Myocyte (in vitro differentiated cells): ENCODE measurements around the gene NPHP4. TPM values are rescaled to one million over a fixed set of nuclear protein-coding genes. Genes with fewer than 3 reads are reported as not detected.

ENCODE experiments used
- DNase-seq: peaks from one replicate; pipeline ENCODE4 v3.0.0-alpha.2; 2012; ENCODE audit warnings: low read depth
- total RNA-seq: library from RNA; depleted of rRNA; stranded (reverse); fragments of >200 nt; gene quantifications from 2 replicates; pipeline ENCODE4 v1.2.3, GENCODE V29; 2014

Gene NPHP4
- total RNA-seq, 1 donor from 2014 or later: 2.9 TPM

DNA sequence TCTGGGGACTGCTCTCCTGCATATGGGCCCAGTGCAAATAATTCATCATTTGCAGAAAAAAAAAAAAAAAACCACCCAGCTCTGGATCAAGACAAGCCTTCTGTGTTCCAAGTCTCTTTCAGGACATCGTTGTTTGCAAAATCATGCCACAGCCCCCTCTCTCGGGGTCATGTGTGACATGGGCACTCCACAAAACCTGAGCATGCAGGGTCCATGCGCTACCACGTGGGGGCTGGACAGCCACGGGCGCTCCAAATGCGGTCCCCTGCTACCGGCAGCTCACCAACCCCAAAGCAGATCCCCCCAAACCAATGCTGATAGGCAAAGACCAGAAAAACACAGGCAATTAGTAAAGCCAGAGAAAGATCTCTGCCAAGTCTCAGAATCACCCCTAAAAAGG is 17.6 kb downstream of the NPHP4 start:
- DNase-seq: no peak

DNA sequence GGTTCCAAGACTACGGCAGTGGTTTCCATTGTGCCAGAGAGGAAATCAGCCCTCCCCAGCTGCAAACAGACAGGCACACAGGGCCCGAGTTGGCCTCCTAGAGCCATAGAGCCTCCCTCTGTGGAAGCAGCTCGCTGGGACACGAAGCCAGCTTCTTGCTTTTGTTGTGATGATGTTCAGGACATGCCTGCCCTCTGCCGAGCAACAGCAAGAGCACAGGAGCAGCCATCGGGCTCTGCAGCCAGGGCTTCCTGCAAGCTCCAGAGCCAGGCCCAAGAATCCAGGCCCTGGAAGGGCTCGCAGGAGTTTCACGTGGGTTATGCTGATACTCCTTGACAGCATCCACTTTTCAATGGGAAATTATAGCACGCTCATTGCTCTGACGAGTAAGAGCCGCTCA is 18.5 kb downstream of the NPHP4 start:
- DNase-seq: no peak

DNA sequence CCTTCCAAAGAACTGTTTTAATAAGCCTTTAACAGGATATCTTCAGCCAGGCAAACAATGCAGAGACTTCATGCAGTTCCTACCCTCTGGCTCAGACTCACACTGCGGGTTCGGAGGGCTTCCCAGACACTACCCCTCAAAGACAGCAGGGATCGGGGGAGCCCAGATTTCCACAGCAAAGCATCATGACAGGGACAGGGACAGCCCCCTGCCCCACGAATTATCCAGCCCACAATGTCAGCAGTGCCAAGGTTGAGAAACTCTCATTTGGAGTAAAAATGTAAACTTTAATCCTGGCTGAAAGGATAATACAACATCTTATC is 20.1 kb downstream of the NPHP4 start:
- no peak for DNase-seq

DNA sequence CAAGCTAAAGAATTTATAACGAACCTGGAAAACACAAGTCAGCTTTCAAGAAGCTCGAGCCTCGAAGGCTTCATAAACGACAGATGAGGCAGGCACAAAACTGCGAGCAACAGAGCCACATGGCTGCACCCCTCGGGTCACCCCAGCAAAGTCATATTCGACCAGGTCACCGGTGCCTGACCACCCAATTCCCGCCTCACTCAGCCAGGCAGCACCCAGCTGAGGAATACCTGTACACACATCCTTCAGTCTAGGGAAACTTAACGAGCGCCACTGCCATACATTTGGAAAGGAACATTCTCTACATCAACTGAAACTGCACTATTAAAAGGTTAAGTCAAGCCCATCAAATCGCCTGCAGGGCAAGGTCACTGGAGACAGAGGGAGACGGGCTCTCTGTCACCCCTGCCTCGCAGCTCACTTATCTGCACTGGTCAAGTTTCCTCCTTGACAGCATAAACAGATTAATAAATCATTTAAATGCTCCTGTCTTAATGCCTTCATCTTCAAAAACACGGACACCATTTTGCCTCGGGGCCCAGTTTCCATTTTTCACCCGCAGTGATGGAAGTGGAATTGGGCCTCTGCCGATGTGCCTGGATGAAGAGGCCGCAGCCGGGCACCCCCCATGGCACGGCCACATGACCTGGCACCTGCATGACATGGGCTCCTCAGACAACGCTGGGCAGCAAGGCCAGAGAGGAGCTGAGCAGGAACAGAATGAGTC is 20.6 kb downstream of the NPHP4 start:
- no peak for DNase-seq

DNA sequence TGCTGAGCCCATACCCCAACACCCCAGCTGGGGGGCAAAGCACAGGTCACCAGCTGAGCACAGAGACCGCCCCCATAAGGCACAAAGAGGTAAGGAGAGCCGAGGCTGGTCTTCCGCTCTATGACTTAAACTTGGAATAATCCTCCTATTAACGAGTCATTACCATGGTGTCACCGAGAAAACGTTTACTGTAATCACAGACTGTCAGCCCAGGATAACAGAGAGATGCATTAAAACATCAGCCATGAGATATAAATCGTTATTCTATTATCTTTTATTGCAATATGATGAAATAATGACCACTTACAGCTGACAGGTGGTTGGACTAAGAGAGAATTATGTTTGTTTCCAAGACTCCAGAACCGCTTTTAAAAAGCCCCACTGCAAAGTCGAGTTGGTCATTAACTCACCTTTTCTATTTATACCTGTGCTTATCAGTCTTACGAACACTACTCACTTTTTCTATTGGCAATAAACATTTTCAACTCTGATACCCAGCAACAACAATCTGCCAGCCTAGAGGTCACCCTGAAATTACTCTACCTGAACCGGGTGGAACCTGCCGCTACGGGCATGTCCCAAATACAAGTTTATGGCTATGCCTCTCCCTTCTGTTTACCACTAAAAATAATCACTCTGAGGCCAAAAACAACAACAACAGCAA is 21.5 kb downstream of the NPHP4 start:
- DNase-seq: no peak

DNA sequence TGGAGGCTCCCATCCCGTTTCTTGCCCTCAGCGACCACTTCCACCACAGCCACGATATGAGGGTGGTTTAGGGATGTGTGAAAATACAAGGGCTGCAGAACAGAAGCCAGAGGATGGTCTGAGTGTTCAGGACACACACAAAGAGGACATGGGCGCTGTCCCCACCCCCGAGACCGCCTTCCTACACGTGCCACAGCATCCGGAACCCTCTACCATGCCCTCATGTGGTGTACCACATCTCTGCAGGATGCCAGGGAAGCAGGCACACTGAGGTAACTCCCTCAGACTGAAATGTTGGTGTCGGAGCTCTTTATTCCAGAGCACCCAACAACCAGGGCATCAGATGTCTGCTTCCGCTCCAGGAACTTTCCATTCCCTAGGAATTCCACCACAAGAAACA is 23.1 kb downstream of the NPHP4 start:
- DNase-seq: peak; percentile 8

DNA sequence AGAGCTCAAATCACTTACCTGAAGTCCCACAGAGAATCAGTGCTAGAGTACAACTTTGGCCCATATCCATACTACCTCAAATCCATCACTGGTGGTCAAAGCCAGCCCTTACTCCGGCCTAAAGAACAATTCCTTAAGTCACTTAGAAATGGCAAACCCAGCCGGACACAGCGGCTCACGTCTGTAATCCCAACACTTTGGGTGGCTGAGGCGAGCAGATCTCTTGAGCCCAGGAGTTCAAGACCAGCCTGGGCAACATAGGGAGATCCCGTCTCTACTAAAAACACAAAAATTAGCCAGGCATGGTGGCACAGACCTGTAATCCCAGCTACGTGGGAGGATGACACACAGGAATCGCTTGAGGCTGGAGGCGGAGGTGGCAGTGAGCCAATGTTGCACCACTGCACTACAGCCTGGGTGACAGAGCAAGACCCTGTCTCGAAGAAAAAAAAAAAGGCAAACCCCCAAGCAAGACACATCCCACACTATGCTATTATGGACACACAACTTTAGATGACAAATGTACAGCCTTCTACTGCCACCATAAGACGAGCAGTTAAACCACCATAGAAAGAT is 24.0 kb downstream of the NPHP4 start:
- no peak for DNase-seq

DNA sequence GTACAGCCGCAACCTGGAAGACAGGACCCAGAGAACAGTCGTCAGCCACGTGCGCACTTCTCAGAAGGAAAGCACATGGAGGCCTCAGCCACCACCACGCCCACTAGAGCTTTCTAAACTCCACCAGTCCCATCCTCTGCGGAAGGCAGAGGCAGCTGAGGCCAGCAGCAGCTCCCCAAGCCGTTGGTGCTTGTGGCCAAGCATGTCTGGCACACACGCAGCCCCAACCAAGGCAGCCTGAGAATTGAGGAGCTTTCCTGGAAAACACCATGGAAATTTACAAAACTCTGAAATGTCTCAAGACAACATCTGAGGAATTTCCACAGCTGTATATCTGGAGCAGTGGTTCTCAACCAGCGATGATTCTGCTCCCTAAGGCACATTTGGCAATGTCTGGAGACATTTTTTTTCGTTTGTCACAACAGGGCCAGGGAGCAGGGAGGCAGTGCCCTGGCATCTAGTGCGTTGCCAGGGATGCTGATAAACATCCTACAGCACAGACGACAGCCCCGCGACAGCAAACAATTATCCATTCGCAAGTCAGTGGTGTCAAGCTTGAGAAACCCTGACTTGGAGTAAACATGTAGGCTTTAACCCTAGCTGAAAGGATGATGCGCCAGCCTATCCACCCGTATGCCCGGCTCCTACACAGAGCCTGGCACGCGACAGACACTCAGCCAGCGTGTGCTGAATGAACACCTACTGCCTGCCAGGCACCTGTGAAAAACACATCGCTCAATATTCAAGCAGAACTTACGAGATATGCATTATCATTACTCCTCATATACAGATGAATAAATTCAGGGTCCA is 24.7 kb downstream of the NPHP4 start:
- DNase-seq: no peak

DNA sequence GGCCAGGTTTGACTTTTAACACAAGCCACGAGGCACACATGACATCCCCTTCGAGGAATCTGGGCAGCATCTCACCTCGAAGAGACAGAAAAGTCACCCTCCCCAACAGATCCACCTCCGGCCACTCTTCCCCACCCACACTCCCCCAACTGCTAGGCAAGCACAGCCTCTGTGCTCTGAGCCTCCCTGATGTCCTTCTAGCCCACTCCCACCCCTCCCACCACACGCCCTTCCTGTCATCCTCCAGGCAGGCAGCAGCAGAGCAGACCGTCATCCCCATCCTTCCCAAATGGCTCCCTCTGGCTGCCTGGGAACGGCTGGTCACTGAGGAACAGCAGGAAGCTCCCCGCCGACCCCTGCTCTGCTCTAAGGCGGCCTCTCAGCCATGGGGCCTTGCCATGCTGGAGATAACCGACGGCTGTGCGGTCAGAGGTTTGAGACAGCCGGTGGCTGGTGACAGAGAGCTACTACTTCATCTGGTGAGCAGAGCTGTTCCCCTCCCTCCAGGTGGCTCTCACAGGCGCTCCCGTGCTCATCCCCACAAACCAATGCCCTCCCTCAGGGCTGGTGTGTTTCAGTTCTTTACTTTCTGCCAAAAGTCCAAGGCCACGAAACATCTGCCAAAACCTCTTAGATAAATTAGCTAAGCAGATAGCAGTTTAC is 25.6 kb downstream of the NPHP4 start:
- DNase-seq: no peak

DNA sequence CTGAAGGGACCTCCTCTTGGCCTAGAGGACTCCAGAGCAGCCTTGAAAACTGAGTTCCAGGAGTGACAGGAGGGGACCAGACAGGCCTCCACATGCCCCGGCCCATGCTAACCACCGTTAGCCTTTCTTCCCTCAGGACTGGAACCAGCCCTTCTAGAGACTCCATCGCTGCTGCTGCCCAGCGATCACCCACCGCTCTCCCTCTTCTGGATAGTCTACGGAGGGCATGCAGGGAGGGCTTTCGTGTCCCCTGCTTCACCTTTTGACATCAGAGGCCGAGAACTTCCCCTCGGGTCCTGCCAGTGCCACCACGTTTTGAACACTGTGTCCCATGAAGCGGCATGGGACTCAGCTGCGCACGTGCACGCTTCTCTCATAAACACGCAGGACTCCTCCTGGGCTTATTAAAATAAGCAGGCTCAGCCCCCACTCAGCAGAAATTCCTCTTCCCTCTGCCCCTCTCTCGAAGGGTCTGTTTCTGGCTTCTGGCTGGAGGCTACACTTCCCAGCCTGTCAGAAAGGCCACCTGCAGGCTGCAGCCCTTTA is 26.6 kb downstream of the NPHP4 start:
- DNase-seq: no peak

DNA sequence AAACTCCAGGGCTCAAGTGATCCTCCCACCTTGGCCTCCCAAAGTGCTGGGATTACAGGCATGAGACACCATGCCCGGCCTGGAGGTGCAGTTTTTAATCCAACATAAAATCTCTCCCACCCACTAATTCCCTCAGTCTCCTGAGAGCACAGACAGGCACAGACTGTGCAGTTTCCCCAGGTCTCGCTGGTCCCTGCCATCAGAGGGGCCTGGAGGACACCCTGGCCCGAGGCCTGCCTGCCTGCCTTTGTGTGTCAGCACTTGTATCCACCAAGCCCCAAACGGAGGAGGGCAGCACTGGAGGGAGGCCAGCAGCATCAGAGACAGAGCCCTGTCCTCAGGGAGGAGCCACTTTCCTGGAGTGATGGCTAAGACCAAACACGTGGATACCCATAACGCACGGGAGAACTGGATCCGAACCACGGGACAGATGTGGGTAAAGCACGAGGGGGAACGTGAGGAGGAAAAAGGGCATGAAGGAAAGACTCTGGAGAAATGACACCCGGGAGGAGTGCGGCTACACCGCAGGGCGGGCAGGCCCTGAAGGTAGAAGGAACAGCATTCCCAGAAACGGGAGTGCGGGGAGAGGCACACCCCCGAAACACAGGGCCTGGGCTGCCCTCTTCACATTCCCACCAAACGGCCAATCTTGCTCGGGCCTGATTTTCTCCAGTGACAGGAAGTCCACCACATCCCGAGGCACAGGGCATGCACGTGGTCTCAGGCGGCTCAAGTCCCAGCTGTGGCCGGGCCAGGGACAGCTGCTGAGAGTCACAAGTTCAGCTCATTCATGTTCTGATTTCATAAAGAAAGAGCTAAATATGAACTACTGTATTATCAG is 29.7 kb downstream of the NPHP4 start:
- peak; percentile 43 for DNase-seq

DNA sequence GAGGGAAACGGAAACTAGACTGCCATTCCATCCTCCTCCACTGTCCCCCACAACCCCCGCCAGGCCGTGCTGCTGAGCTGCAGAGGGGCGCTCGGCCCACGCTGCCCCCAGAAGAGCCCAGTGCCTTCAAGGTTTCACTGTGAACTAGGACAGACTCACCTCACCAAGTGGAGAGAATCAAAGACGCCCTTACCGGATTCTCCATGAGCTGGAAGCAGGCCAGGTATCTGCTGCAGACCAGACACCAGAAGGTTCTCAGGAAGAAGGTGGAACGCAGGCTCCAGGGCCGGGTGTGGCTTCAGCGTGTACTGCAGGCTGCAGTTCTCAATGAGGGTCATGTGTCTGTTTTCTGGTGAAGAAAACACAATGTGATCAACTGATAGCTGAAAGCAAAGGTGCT is 30.6 kb downstream of the NPHP4 start:
- no peak for DNase-seq

DNA sequence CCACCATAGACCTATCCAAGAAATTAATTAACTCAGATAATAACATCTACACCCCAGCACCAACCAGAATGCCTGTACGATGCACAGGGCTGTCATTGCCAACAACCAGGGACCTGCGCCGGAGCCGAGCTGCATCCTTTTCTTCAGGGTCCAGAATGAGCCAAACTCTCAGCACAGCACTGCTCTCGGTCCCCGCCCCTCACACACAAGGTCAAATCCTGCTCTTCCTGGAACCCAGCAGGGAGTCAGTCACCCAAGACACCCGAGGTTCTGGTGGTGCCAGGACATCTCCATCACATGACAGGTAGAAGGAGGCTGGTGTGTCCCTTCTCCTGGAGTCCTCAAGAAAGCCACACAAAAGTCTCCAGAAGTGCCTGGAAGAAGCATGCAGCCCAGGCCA is 31.9 kb downstream of the NPHP4 start:
- no peak for DNase-seq

DNA sequence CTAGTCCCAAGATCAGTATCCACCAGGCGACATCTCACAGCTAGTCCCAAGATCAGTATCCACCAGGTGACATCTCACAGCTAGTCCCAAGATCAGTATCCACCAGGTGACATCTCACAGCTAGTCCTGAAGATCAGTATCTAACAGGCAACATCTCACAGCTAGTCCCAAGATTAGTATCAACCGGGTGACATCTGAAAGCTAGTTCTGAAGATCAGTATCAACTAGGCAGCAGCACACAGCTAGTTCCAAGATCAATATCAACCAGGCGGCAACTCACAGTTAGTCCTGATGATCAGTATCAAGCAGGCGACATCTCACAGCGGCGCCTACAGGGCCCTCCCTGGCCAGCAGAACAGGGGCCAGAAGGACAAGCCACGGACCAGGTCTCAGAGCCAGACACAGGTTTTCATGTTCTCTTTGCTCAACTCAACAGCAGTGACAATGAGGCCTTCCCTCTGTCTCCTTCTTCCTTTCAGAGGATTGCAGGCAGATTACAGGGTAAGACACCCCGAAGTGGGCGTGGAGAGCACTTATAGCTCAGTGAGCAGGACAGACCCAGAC is 32.5 kb downstream of the NPHP4 start:
- no peak for DNase-seq

DNA sequence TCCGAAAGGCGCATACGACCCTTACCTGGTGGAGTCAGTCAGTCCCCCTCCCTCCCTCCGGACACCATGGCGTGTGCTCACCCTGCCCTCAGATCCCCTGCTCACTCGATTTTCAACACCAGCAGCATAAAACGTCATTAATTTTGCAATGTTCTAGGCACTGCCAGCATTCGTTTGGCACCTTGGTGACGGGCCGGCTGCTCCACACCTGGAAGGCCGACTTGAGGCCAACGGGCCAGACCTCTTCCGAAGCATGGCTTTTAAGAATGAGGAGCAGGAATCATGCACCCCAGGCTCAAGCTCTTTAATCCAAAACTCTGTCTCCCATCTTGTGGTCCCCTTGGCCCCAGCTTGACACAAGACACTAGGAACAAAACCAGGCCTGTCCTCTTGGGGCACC is 33.1 kb downstream of the NPHP4 start:
- no peak for DNase-seq

DNA sequence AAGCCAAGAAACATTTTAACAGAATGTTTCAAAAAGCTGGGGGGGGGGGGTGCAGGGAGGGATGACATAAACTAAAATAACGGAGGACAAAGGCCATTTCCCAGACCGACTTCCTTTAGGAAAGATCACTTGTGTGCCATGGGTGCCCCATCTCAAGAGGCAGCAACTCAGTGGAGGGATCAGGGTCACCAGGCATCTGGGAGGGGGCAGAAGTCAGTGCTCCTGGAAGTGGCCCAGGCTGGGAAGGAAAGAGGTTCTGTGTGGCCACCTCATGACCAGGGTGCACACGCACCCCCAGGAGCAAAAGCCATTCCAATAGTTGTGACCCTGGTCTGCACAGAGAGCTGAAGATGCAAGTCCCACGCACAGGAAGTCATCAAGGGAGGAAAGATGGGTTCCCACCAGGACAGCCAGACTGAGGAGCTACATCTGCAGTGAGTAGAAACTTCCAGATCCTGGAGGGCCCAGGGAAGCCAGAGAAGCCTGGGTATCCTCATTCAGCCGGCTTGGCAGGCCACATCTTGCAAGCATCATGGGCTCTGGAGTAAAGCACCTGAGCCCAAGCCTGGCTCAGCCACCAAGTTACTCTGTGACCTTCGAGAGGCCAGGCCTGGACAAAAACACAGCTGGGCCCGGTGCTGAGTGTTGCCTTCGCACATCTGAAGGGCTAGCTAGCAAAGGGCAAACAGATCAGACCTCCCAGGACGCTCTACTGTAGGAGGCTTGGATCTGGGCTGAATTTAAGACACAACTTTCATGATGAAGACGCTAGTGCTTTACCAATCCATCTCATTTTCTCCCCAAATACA is 36.0 kb downstream of the NPHP4 start:
- no peak for DNase-seq

DNA sequence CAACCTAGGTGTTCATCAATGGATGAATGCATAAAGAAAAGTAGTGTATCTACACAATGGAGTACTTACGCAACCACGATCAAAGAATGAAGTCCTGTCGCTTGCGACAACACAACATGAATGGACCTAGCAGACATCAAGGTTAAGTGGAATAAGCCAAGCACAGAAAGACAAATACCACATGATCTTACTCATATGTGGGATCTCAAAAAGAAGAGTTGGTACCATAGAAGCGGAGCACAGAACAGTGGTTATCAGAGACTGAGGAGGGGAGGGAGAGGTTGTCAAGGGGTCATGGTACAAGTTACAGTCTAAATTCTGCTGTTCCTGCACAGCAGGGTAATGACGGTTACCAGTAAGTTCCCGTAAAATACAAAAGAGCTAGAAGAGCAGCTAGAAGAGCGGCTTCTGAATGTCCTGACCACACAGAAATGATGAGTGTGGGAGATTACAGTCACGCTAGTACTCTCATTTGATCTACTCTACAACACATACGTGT is 36.7 kb downstream of the NPHP4 start:
- no peak for DNase-seq

DNA sequence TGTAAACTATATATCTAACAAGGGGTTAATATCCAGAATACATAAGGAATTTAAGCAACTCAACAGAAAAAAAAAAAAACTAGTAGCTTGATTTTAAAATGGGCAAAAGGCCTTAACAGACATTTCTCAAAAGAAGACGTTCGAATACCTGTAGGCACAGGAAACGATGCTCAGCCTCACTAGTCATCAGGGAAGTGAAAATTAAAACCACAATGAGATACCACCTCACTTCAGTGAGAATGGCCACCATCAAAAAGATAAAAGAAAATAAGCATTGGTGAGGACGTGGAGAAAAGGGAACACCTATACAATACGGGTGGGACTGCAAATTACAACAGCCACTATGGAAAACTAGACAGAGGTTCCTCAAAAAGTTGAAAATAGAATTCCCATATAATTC is 37.3 kb downstream of the NPHP4 start:
- no peak for DNase-seq

DNA sequence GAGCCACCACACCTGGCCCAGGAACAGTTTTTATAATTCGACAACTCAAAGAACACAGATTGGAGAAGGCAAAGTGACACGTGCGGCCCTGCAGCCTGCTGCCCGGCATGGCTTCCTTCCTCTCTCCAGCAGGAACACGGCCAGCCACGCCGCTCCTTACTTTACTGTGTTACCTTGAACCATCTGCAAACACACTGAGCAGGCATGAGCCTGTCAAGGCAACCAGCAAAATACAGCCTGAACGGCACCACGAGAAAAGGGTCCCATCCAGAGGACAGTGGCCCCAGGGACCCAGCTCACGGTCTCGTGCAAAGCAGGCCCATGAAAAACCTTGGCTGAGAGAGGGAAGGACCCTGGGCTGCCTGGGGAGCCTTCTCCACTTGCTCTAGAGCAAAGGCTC is 38.8 kb downstream of the NPHP4 start:
- no peak for DNase-seq
